ENCODE results near the gene SEPTIN12.

Gene SEPTIN12

GRCh38 chr16:4734063-4734729 lies 53.9 kb downstream of the SEPTIN12 start, which contains the start of the genes ANKS3 and DNAAF8:
TSS of gene ANKS3 (minus strand) at chr16:4734271. CDS start at chr16:4730149, 4,122 bp downstream.
TSS of gene DNAAF8 (plus strand) at chr16:4734537. CDS start at chr16:4736515, 1,978 bp downstream.
- in situ Hi-C loops (cut with MboI; ENCODE audit: low sequenced_read_pairs): no loop called here

DNA sequence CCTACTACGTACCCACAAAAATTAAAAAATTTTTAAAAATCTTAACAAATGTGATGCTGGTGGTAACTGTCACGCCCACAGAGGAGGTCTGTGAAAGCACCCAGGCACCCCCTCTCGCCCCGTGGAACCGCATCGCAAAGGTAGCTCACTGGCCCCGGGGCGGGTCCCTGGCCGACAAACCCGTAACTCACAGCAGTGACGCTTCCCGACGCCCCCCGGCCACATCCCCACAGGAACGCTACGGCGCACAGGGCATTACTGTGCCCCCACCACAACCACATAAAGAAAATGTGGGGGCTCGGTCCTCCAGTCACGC lies 54.4 kb downstream of the SEPTIN12 start:
- in situ Hi-C loops (cut with MboI; ENCODE audit: low sequenced_read_pairs): no loop called here

DNA sequence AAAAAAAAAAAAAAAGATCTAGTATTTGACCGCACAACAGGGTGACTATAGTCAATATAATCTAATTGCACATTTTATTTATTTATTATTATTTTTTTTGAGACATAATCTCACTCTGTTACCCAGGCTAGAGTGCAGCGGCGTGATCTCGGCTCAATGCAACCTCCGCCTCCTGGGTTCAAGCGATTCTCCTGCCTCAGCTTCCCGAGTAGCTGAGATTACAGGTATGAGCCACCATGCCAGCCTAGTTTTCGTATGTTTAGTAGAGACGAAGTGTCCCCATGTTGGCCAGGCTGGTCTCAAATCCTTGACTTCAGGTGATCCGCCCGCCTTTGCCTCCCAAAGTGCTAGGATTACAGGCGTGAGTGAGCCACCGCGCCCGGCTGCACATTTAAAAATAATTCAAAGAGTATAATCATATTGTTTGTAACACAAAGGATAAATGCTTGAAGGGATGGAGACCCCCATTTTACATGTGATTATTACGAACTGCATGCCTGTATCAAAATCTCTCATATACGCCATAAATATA lies 54.9 kb downstream of the SEPTIN12 start:
- in situ Hi-C loops (cut with MboI; ENCODE audit: low sequenced_read_pairs): no loop called here

DNA sequence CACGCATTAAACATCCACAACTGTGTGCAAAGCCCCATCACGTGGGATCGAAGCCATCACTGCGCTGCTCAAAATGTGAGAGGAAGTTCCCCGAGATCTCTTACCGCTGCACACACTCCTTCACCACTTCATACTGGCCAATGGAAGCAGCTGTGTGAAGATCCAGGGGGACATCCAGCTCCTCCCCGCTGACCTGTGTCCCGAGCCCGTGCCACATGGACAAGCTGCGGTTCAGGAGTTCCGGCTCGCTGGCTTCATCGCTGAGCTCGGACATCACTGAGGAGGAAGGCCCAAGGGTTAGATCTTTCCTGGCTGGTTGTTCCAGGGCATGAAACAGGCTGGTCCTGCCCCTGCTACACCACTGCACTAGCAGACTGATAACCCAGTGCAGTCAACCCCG lies 58.3 kb downstream of the SEPTIN12 start:
- in situ Hi-C loops (cut with MboI; ENCODE audit: low sequenced_read_pairs): no loop called here

- in situ Hi-C loops (cut with MboI; ENCODE audit: low sequenced_read_pairs): no loop called here
Measured at GRCh38 chr16:4728676-4729075, 59.5 kb downstream of the SEPTIN12 start.

Data from hTERT RPE-1 (cell line).